HG02870 (cell line): Measurements from ENCODE around the gene MAGI2.
"Not testable (repeated sequence)": the region's sequence is repeated elsewhere in the genome, so short reads cannot be mapped to it uniquely, and the experiment has no call there.

Experiments
- ATAC-seq: cut with Tn5 transposase; IDR thresholded peaks from one replicate; pipeline ENCODE4 v1.9.1; 2021; ENCODE audit warnings: mild to moderate bottlenecking, moderate library complexity; ENCODE audit not compliant: unreplicated experiment

The MAGI2 gene

GRCh38 chr7:78265486-78265885 lies 1188.0 kb downstream of the MAGI2 start:
- no peak for ATAC-seq

GRCh38 chr7:78265071-78265470 lies 1188.4 kb downstream of the MAGI2 start:
- no peak for ATAC-seq

- no peak for ATAC-seq
These were observed 1189.4 kb downstream of the MAGI2 start for GRCh38 chr7:78264105-78264504.

- no peak for ATAC-seq
These were observed 1191.7 kb downstream of the MAGI2 start for GRCh38 chr7:78261739-78262138.

- no peak for ATAC-seq
These were observed 1192.2 kb downstream of the MAGI2 start for GRCh38 chr7:78261302-78261701.

- ATAC-seq = no peak
These were observed 1192.6 kb downstream of the MAGI2 start for GRCh38 chr7:78260826-78261225.

- no peak for ATAC-seq
These were observed 1198.8 kb downstream of the MAGI2 start for GRCh38 chr7:78254726-78255055.

GRCh38 chr7:78253850-78254725 lies 1199.4 kb downstream of the MAGI2 start:
- no peak for ATAC-seq

GRCh38 chr7:78248867-78249266 lies 1204.6 kb downstream of the MAGI2 start:
- ATAC-seq = no peak

GRCh38 chr7:78247910-78248689 lies 1205.4 kb downstream of the MAGI2 start:
- ATAC-seq = no peak

GRCh38 chr7:78240179-78240578 lies 1213.3 kb downstream of the MAGI2 start:
- ATAC-seq = not testable (repeated sequence)

GRCh38 chr7:78234634-78235033 lies 1218.8 kb downstream of the MAGI2 start:
- no peak for ATAC-seq

- no peak for ATAC-seq
These were observed 1220.7 kb downstream of the MAGI2 start for GRCh38 chr7:78232806-78233205.

GRCh38 chr7:78226059-78226719 lies 1227.3 kb downstream of the MAGI2 start:
- no peak for ATAC-seq

- no peak for ATAC-seq
These were observed 1227.9 kb downstream of the MAGI2 start for GRCh38 chr7:78225534-78225933.

GRCh38 chr7:78224923-78225322 lies 1228.5 kb downstream of the MAGI2 start:
- ATAC-seq = no peak

- ATAC-seq = no peak
These were observed 1229.9 kb downstream of the MAGI2 start for GRCh38 chr7:78223598-78223997.

GRCh38 chr7:78222001-78222751 lies 1231.3 kb downstream of the MAGI2 start:
- no peak for ATAC-seq

- ATAC-seq = no peak
These were observed 1232.7 kb downstream of the MAGI2 start for GRCh38 chr7:78220754-78221153.

- ATAC-seq = no peak
These were observed 1234.6 kb downstream of the MAGI2 start for GRCh38 chr7:78218876-78219275.

- no peak for ATAC-seq
These were observed 1235.4 kb downstream of the MAGI2 start for GRCh38 chr7:78218051-78218450.
